GM21526 (cell line): Measurements from ENCODE around the gene NHERF1.

Experiments
- ATAC-seq: cut with Tn5 transposase; IDR thresholded peaks from one replicate; pipeline ENCODE4 v1.9.1; 2021; ENCODE audit warnings: moderate library complexity; ENCODE audit not compliant: unreplicated experiment, low FRiP score

NHERF1 gene

GRCh38 chr17:74767111-74767516 is 18.7 kb downstream of the NHERF1 start:
- ATAC-seq: no peak

- no peak for ATAC-seq
These were observed 19.8 kb downstream of the NHERF1 start for GRCh38 chr17:74768069-74768762.

GRCh38 chr17:74768763-74769114 is 20.3 kb downstream of the NHERF1 start:
- ATAC-seq: no peak

- no peak for ATAC-seq
These were observed 20.9 kb downstream of the NHERF1 start for GRCh38 chr17:74769266-74769855.

GRCh38 chr17:74769856-74770497 is 21.5 kb downstream of the NHERF1 start:
- no peak for ATAC-seq

GRCh38 chr17:74770498-74771318 is 22.3 kb downstream of the NHERF1 start:
- ATAC-seq: no peak

GRCh38 chr17:74771319-74771914 is 23.0 kb downstream of the NHERF1 start:
- ATAC-seq: no peak

GRCh38 chr17:74772053-74772452 is 23.6 kb downstream of the NHERF1 start:
- no peak for ATAC-seq

- ATAC-seq: no peak
These were observed 25.0 kb downstream of the NHERF1 start for GRCh38 chr17:74773414-74773813.

- no peak for ATAC-seq
These were observed 25.5 kb downstream of the NHERF1 start for GRCh38 chr17:74773871-74774286.

- ATAC-seq: no peak
These were observed 27.1 kb downstream of the NHERF1 start for GRCh38 chr17:74775409-74776043.

- peak; percentile 50 for ATAC-seq
These were observed 27.9 kb downstream of the NHERF1 start, which contains the start of gene NAT9 for GRCh38 chr17:74776044-74776962. Gene NAT9, minus strand, starts transcription at chr17:74776345. Its CDS starts 647 bp downstream, at chr17:74775698.

GRCh38 chr17:74776990-74777389 is 28.6 kb downstream of the NHERF1 start:
- ATAC-seq: no peak

- ATAC-seq: no peak
These were observed 29.6 kb downstream of the NHERF1 start for GRCh38 chr17:74777901-74778515.

- ATAC-seq: no peak
These were observed 30.5 kb downstream of the NHERF1 start for GRCh38 chr17:74778960-74779359.

GRCh38 chr17:74779501-74779900 is 31.1 kb downstream of the NHERF1 start:
- no peak for ATAC-seq

- peak; percentile 46 for ATAC-seq
These were observed 31.5 kb downstream of the NHERF1 start for GRCh38 chr17:74779948-74780400.

GRCh38 chr17:74780443-74781238 is 32.2 kb downstream of the NHERF1 start:
- no peak for ATAC-seq
